Measurements from ENCODE around the gene MBNL1. TPM values are rescaled to one million over a fixed set of nuclear protein-coding genes. Genes with fewer than 3 reads are reported as not detected.

The MBNL1 gene
- total RNA-seq, 2 donors from 2014 or later: 1.3 to 4.9 TPM

DNA sequence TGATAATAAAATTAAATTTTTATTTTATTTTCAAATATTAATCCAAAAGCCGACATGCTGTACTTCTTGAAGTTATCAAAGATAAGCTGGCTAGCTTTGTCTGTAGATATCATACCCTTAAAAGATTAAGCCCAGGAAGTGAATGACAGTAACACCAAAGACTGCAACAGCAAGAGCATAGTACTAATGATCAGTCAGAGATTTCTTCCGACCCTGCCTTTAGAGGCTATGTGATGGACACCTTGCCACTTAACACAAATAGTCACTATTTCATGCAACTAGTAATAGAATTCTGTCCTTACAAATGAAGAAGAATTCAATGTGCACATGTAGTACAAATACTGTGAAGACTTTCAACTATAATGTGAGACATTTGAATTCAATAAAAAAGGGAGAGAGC, 9.3 kb upstream of the MBNL1 start:
- Histone ChIP-seq H3K4me3 (ENCODE audit: low read length) (no peak overlapping the region), H3K4me1 (ENCODE audit: control insufficient read depth, insufficient read depth, low read length) (no peaks in the 10 kb centered on the region), H3K27me3 (ENCODE audit: control insufficient read depth, insufficient read depth, low read length, poor library complexity, severe bottlenecking) (peaks cover 99% of the 10 kb centered on the region), H3K9me3 (ENCODE audit: control insufficient read depth, low read length) (no peaks in the 10 kb centered on the region), H3K36me3 (ENCODE audit: control insufficient read depth, insufficient read depth, low read length) (no peaks in the 10 kb centered on the region), H3K9ac (ENCODE audit: extremely low read depth, low read length, poor library complexity, severe bottlenecking) (no peak overlapping the region), H3K27ac (ENCODE audit: low read depth, low read length) (no peak overlapping the region)
- Mint-ChIP-seq H3K4me1 (peaks cover 2% of the 10 kb centered on the region), H3K27me3 (ENCODE audit: insufficient read depth) (peaks cover 98% of the 10 kb centered on the region), H3K36me3 (ENCODE audit: low read depth) (no peaks in the 10 kb centered on the region), H3K9me3 (no peaks in the 10 kb centered on the region), H3K4me3 (no peak overlapping the region), H3K27ac (no peak overlapping the region)
- TF ChIP-seq, protein P1, sequence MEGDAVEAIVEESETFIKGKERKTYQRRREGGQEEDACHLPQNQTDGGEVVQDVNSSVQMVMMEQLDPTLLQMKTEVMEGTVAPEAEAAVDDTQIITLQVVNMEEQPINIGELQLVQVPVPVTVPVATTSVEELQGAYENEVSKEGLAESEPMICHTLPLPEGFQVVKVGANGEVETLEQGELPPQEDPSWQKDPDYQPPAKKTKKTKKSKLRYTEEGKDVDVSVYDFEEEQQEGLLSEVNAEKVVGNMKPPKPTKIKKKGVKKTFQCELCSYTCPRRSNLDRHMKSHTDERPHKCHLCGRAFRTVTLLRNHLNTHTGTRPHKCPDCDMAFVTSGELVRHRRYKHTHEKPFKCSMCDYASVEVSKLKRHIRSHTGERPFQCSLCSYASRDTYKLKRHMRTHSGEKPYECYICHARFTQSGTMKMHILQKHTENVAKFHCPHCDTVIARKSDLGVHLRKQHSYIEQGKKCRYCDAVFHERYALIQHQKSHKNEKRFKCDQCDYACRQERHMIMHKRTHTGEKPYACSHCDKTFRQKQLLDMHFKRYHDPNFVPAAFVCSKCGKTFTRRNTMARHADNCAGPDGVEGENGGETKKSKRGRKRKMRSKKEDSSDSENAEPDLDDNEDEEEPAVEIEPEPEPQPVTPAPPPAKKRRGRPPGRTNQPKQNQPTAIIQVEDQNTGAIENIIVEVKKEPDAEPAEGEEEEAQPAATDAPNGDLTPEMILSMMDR (conservative IDR thresholded peaks at IDR 0.05): no peak
- no peak for DNase-seq
- 86 to 93% methylated on average over 1 to 2 of the region's 2 CpGs for WGBS, 2 experiments (ENCODE audit: insufficient coverage in 1 of 2, insufficient read length in 1 of 2)

DNA sequence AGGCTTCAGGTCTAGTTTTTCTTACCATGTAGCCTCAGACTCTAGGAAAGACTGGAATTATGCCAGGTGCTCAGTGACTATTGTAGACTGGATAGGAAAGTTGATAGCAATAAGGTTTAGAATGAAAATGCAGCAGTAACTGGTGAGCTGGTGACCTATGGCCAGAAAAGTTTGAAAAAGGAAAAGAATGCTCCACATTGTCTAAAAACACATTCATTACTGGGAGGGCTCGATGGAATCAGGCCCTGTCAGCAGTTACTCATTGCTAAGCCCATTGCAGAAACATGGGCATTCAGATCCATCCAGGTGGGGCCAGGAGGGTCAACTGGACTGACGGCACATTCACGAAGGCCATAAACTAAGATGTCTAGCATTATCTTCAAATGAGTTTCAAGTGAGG, 8.7 kb upstream of the MBNL1 start:
- Mint-ChIP-seq H3K27me3 (ENCODE audit: insufficient read depth) (peaks cover 96% of the 10 kb centered on the region), H3K4me1 (peaks cover 2% of the 10 kb centered on the region), H3K4me3 (no peak overlapping the region), H3K36me3 (ENCODE audit: low read depth) (no peaks in the 10 kb centered on the region), H3K27ac (no peak overlapping the region), H3K9me3 (no peaks in the 10 kb centered on the region)
- Histone ChIP-seq H3K27me3 (ENCODE audit: control insufficient read depth, insufficient read depth, low read length, poor library complexity, severe bottlenecking) (peaks cover 99% of the 10 kb centered on the region), H3K9ac (ENCODE audit: extremely low read depth, low read length, poor library complexity, severe bottlenecking) (no peak overlapping the region), H3K9me3 (ENCODE audit: control insufficient read depth, low read length) (no peaks in the 10 kb centered on the region), H3K36me3 (ENCODE audit: control insufficient read depth, insufficient read depth, low read length) (no peaks in the 10 kb centered on the region), H3K27ac (ENCODE audit: low read depth, low read length) (no peak overlapping the region), H3K4me1 (ENCODE audit: control insufficient read depth, insufficient read depth, low read length) (no peaks in the 10 kb centered on the region), H3K4me3 (ENCODE audit: low read length) (no peak overlapping the region)
- TF ChIP-seq, protein P1 (conservative IDR thresholded peaks at IDR 0.05): no peak
- DNase-seq: no peak
- 60 to 93% methylated on average over 1 to 3 of the region's 3 CpGs for WGBS, 2 experiments (ENCODE audit: insufficient coverage in 1 of 2, insufficient read length in 1 of 2)

DNA sequence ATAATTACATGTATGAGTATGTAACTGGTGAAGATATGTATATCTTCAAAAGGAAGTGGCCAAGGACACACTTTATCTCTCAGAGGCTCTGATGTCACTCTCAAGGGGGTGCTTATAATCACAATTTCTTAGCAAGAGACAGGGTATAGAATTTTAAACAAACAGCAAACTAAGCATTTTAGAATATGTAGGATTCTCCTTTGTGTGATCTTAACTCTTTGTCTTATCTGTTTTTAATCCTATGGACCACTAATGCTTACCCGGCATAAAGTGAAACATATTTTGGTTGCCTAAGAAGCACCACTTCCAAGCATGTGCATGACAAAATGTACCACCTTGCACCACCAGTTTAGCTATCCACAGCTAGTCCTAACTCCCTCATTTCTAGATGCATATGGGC, 8.2 kb upstream of the MBNL1 start:
- Histone ChIP-seq H3K36me3 (ENCODE audit: control insufficient read depth, insufficient read depth, low read length) (no peaks in the 10 kb centered on the region), H3K4me1 (ENCODE audit: control insufficient read depth, insufficient read depth, low read length) (no peaks in the 10 kb centered on the region), H3K27ac (ENCODE audit: low read depth, low read length) (no peak overlapping the region), H3K27me3 (ENCODE audit: control insufficient read depth, insufficient read depth, low read length, poor library complexity, severe bottlenecking) (peaks cover 99% of the 10 kb centered on the region), H3K4me3 (ENCODE audit: low read length) (no peak overlapping the region), H3K9ac (ENCODE audit: extremely low read depth, low read length, poor library complexity, severe bottlenecking) (no peak overlapping the region), H3K9me3 (ENCODE audit: control insufficient read depth, low read length) (no peaks in the 10 kb centered on the region)
- Mint-ChIP-seq H3K4me3 (no peak overlapping the region), H3K27me3 (ENCODE audit: insufficient read depth) (peaks cover 96% of the 10 kb centered on the region), H3K9me3 (no peaks in the 10 kb centered on the region), H3K4me1 (peaks cover 2% of the 10 kb centered on the region), H3K27ac (no peak overlapping the region), H3K36me3 (ENCODE audit: low read depth) (no peaks in the 10 kb centered on the region)
- DNase-seq: no peak
- TF ChIP-seq, protein P1 (conservative IDR thresholded peaks at IDR 0.05): no peak
- 97 to 100% methylated on average over 1 of the region's 1 CpG for WGBS, 2 experiments (ENCODE audit: insufficient coverage in 1 of 2, insufficient read length in 1 of 2)
